Measurements from ENCODE around the gene XK. TPM values are rescaled to one million over a fixed set of nuclear protein-coding genes. Genes with fewer than 3 reads are reported as not detected.
A peak's percentile ranks its signal among the peaks of the same experiment; 100 is the strongest.

XK gene
- total and polyA plus RNA-seq, 10 of the 15 experiments (the other 5 are each of a cell fraction or from before 2014, with no cell fraction given): not detected

- H3K27ac ChIP-seq (ENCODE audit: control insufficient read depth, insufficient read depth): peak within 1 kb of the TSS; percentile 62
- H2AFZ ChIP-seq (ENCODE audit: control insufficient read depth, low read depth, low read length): no peak within 1 kb of the TSS
- DNase-seq (ENCODE audit: low read depth, low spot score) (no peak), ATAC-seq (peak; percentile 30), FAIRE-seq (no peak)
- no peak for TF ChIP-seq MYB (IDR thresholded peaks at IDR 0.05; ENCODE audit: borderline replicate concordance, low read depth, low read length)
- no peak for TF ChIP-seq CREB1 (IDR thresholded peaks at IDR 0.05; ENCODE audit: low read depth)
- TF ChIP-seq YY1 (IDR thresholded peaks at IDR 0.05; ENCODE audit: low read depth, low read length): no peak
- TF ChIP-seq POLR2A (IDR thresholded peaks at IDR 0.05; ENCODE audit: low read depth, low read length): peak; percentile 45; the same call in 1 of the 2 replicates
- no peak for TF ChIP-seq ATF3 (IDR thresholded peaks at IDR 0.05; ENCODE audit: borderline replicate concordance, extremely low read depth, low read depth, low read length)
- peak; percentile 25; the same call in 1 of the 2 replicates for TF ChIP-seq MTA2 (IDR thresholded peaks at IDR 0.05; ENCODE audit: low read depth)
- TF ChIP-seq SPI1 (IDR thresholded peaks at IDR 0.05; ENCODE audit: borderline replicate concordance, insufficient read depth, low read depth, low read length): peak; percentile 62; the same call in 1 of the 2 replicates
- no peak for TF ChIP-seq BMI1 (IDR thresholded peaks at IDR 0.05; ENCODE audit: borderline replicate concordance)
- TF ChIP-seq RAD51 (IDR thresholded peaks at IDR 0.05): no peak
- TF ChIP-seq KLF5 (IDR thresholded peaks at IDR 0.05; ENCODE audit: partially characterized antibody): no peak
- TF ChIP-seq ZNF217 (IDR thresholded peaks at IDR 0.05): no peak
- TF ChIP-seq ZBTB11 (CRISPR knock-in tag; IDR thresholded peaks at IDR 0.05): no peak
- peak; percentile 66 for TF ChIP-seq POLR2AphosphoS5 (IDR thresholded peaks at IDR 0.05; ENCODE audit: low read length)
- peak; percentile 71 for TF ChIP-seq CUX1 (IDR thresholded peaks at IDR 0.05; ENCODE audit: insufficient replicate concordance, low read depth, low read length)
- no peaks in the 10 kb centered on the region for H4K20me1 ChIP-seq (ENCODE audit: control insufficient read depth, insufficient read depth)
- WGBS (ENCODE audit: insufficient coverage, insufficient replicate concordance, low lambda C conversion rate, missing lambda C conversion rate): 0% methylated on average over 2 of the region's 2 CpGs
- peak within 1 kb of the TSS; percentile 64 for H3K4me3 ChIP-seq
- peak within 1 kb of the TSS; percentile 72 for H3K9ac ChIP-seq (ENCODE audit: control insufficient read depth, insufficient read depth, low read length)
- RAD21 ChIA-PET (ENCODE audit: unreplicated experiment): interaction anchor here (0.8 to 14.7 kb wide), 6 partner anchors 8 to 44 kb away, joined by 3 to 183 read pairs (median 16); no protein-coding TSS in a partner anchor
- H3K36me3 ChIP-seq (ENCODE audit: control insufficient read depth in 2 of 2, insufficient read depth in 2 of 2, low read length in 1 of 2): no peaks in the 10 kb centered on the region
- CTCF ChIA-PET: interaction anchor here (1.0 to 9.6 kb wide), 6 partner anchors 14 to 45 kb away, joined by 3 to 73 read pairs (median 7); no protein-coding TSS in a partner anchor
- SMC1A ChIA-PET (ENCODE audit: uncharacterized antibody, unreplicated experiment): interaction anchor here (1.6 to 15.2 kb wide), 7 partner anchors 17 to 46 kb away, joined by 3 to 157 read pairs (median 26); no protein-coding TSS in a partner anchor
- POLR2A ChIA-PET: interaction anchor here (0.9 to 3.5 kb wide), 4 partner anchors 16 to 35 kb away, joined by 3 to 19 read pairs (median 4); no protein-coding TSS in a partner anchor
- H3K9me3 ChIP-seq (replicated peaks; ENCODE audit: control insufficient read depth, insufficient read depth, low read length): no peaks in the 10 kb centered on the region
- no peaks in the 10 kb centered on the region for H3K27me3 ChIP-seq (replicated peaks in 1 of 2; ENCODE audit: control insufficient read depth in 2 of 2, insufficient read depth in 2 of 2, low read length in 1 of 2)
- H3K79me2 ChIP-seq (ENCODE audit: control insufficient read depth, insufficient read depth, low read length): peaks cover 40% of the 10 kb centered on the region
- in situ Hi-C loops (cut with MboI) (no loop called here), intact Hi-C loops (cut with micrococcal nuclease; ENCODE audit: unreplicated experiment) (loop anchor here (5.0 to 10.0 kb wide), 2 partner anchors 37 to 495 kb away; no protein-coding TSS in a partner anchor)
- peak within 1 kb of the TSS; percentile 49; the same call in 1 of the 2 replicates for H3K4me2 ChIP-seq (ENCODE audit: control insufficient read depth, insufficient read depth)
- BruUV-seq (replicated peaks): no TSS peak
- peaks cover 22% of the 10 kb centered on the region for H3K4me1 ChIP-seq (ENCODE audit: control insufficient read depth, insufficient read depth, low read length)
Measured at GRCh38 chrX:37779857-37780256, 94.3 kb downstream of the XK start, which contains the start of gene CYBB. CYBB (plus strand) TSS chrX:37780059; CDS start chrX:37780078, 19 bp downstream.
